ENCODE results near the gene SMARCAD1. TPM values are rescaled to one million over a fixed set of nuclear protein-coding genes. Genes with fewer than 3 reads are reported as not detected.
"Not testable (repeated sequence)": the region's sequence is repeated elsewhere in the genome, so short reads cannot be mapped to it uniquely, and the experiment has no call there.

The SMARCAD1 gene
- total and polyA plus RNA-seq, 4 donors: 7.5 to 58.3 (median 14.4) TPM

DNA sequence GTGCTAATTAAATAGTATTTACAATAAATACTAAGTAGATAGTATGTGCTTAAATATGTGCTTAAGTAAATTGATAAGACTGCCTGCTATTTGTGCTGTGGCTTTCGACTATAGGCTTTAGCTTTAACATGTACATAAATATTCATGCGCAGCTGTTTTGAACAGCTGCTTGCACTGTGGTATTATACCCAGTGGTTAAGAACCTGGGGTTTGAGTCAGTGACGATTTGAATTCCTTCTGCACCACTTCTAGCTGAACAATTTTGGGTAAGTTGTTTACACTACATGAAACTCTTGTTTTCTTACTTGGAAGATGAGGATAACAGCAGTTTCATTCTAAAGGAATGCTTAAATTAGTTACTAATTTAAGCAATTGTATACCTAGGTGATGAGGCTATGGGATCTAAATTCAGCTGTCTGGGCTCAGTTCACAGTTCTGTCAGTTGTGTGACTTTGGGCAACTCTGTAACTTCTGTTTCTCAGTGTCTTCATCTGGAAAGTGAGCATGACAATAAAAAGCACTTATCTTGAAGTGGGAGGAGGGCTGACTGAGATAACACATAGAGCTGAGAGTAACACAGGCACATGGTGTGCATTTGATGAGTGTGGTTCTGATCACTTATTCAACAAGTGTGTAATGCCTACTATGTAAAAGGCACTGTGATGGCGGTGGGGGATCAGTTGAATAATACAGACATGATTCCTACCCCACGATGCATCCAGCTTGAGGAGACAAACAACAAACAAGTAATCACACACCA, 98.0 kb downstream of the SMARCAD1 start:
- DNase-seq (no peak), ATAC-seq (ENCODE audit: insufficient read depth, low FRiP score) (no peak)
- no peaks in the 10 kb centered on the region for H3K9me3 ChIP-seq (ENCODE audit: control insufficient read depth in 4 of 4, insufficient read depth in 3 of 4, low read length in 3 of 4)
- no peaks in the 10 kb centered on the region for H3K36me3 ChIP-seq (ENCODE audit: control insufficient read depth in 4 of 4, insufficient read depth in 4 of 4, low read length in 4 of 4)
- H3K27me3 ChIP-seq (ENCODE audit: control insufficient read depth in 3 of 3, insufficient read depth in 3 of 3, low read length in 2 of 3): no peaks in the 10 kb centered on the region
- H3K4me3 ChIP-seq: no peak overlapping the region
- H3K27ac ChIP-seq (ENCODE audit: low read depth in 1 of 2, low read length in 1 of 2): no peak overlapping the region
- no peaks in the 10 kb centered on the region for H3K4me1 ChIP-seq (ENCODE audit: control insufficient read depth in 5 of 5, insufficient read depth in 5 of 5, low read length in 5 of 5)
- WGBS, 2 donors: 82 to 86% methylated on average over 5 of the region's 5 CpGs
- H3K9ac ChIP-seq (ENCODE audit: insufficient read depth in 1 of 2, low read length in 2 of 2): no peak overlapping the region
- TF ChIP-seq, protein P1, sequence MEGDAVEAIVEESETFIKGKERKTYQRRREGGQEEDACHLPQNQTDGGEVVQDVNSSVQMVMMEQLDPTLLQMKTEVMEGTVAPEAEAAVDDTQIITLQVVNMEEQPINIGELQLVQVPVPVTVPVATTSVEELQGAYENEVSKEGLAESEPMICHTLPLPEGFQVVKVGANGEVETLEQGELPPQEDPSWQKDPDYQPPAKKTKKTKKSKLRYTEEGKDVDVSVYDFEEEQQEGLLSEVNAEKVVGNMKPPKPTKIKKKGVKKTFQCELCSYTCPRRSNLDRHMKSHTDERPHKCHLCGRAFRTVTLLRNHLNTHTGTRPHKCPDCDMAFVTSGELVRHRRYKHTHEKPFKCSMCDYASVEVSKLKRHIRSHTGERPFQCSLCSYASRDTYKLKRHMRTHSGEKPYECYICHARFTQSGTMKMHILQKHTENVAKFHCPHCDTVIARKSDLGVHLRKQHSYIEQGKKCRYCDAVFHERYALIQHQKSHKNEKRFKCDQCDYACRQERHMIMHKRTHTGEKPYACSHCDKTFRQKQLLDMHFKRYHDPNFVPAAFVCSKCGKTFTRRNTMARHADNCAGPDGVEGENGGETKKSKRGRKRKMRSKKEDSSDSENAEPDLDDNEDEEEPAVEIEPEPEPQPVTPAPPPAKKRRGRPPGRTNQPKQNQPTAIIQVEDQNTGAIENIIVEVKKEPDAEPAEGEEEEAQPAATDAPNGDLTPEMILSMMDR (IDR thresholded peaks at IDR 0.05; ENCODE audit: control extremely low read depth, extremely low read depth): no peak

DNA sequence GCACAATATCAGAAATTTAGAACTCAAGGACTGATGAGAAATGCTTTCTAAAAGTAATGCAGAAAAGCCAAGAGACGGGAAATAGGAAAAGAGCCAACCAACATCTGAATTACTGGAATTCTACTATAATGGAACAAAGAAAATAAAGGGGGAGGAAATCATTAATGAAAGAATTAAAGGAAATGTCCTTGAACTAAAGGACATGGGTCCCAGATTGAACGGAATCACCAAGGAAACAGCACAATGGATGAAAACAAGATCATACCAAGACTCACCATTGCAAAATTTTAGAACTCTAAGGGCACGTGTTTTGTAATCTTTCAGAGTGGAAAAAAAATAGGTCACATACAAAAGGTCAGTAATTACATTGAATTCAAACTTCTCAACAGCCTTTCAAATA, 99.0 kb downstream of the SMARCAD1 start:
- no peak for ATAC-seq (ENCODE audit: insufficient read depth, low FRiP score)
- Histone ChIP-seq H3K9ac (ENCODE audit: insufficient read depth in 1 of 2, low read length in 2 of 2) (no peak overlapping the region), H3K36me3 (ENCODE audit: control insufficient read depth in 4 of 4, insufficient read depth in 4 of 4, low read length in 4 of 4) (no peaks in the 10 kb centered on the region), H3K4me3 (no peak overlapping the region), H3K4me1 (ENCODE audit: control insufficient read depth in 5 of 5, insufficient read depth in 5 of 5, low read length in 5 of 5) (no peaks in the 10 kb centered on the region), H3K27me3 (ENCODE audit: control insufficient read depth in 3 of 3, insufficient read depth in 3 of 3, low read length in 2 of 3) (no peaks in the 10 kb centered on the region), H3K27ac (ENCODE audit: low read depth in 1 of 2, low read length in 1 of 2) (no peak overlapping the region), H3K9me3 (ENCODE audit: control insufficient read depth in 4 of 4, insufficient read depth in 3 of 4, low read length in 3 of 4) (no peaks in the 10 kb centered on the region)
- 49 to 62% methylated on average over 3 of the region's 3 CpGs for WGBS, 2 donors
- no peak for DNase-seq
- TF ChIP-seq, protein P1 (IDR thresholded peaks at IDR 0.05; ENCODE audit: control extremely low read depth, extremely low read depth): no peak

DNA sequence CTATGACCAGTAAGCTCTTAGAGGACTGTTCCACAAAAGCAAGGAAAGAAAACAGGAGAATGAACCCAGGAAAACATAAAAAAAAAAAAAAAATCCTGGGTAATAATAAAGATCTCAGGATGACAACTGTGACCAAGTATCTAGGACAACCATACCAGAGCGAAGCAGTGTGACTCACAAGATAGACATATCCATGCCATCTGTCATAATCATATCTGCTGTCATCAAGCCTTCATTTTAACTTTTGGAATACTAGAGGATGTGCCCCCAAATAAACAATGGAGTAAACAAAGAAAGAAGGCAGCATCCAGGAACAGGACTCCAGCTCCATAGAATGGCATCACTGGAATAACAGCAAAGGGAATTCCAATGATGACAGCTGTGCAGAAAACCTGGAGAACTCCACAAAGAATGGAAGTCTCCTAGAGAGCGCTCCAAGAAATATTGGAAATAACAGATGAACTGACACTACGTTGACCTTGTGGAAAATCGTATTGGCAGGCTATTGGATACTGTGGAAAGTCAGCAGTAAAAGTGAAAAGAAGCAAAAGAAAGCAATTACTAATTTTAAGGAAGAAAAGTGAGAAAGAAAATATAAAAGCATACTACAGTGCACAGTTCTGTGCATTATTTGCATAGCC, 99.7 kb downstream of the SMARCAD1 start:
- TF ChIP-seq, protein P1 (IDR thresholded peaks at IDR 0.05; ENCODE audit: control extremely low read depth, extremely low read depth): no peak
- Histone ChIP-seq H3K9me3 (ENCODE audit: control insufficient read depth in 4 of 4, insufficient read depth in 3 of 4, low read length in 3 of 4) (no peaks in the 10 kb centered on the region), H3K36me3 (ENCODE audit: control insufficient read depth in 4 of 4, insufficient read depth in 4 of 4, low read length in 4 of 4) (no peaks in the 10 kb centered on the region), H3K9ac (ENCODE audit: insufficient read depth in 1 of 2, low read length in 2 of 2) (no peak overlapping the region), H3K27ac (ENCODE audit: low read depth in 1 of 2, low read length in 1 of 2) (no peak overlapping the region), H3K4me3 (no peak overlapping the region), H3K4me1 (ENCODE audit: control insufficient read depth in 5 of 5, insufficient read depth in 5 of 5, low read length in 5 of 5) (no peaks in the 10 kb centered on the region), H3K27me3 (ENCODE audit: control insufficient read depth in 3 of 3, insufficient read depth in 3 of 3, low read length in 2 of 3) (no peaks in the 10 kb centered on the region)
- DNase-seq (no peak), ATAC-seq (ENCODE audit: insufficient read depth, low FRiP score) (no peak)
- 88 to 91% methylated on average over 4 of the region's 4 CpGs for WGBS, 2 donors

DNA sequence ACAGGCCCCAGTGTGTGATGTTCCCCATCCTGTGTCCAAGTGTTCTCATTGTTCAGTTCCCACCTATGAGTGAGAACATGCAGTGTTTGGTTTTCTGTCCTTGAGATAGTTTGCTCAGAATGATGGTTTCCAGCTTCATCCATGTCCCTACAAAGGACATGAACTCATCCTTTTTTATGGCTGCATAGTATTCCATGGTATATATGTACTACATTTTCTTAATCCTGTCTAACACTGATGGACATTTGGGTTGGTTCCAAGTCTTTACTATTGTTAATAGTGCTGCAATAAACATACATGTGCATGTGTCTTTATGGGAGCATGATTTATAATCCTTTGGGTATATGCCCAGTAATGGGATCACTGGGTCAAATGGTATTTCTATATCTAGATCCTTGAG, 112.3 kb downstream of the SMARCAD1 start:
- not testable (repeated sequence) for H3K27me3 ChIP-seq (ENCODE audit: control insufficient read depth in 3 of 3, insufficient read depth in 3 of 3, low read length in 2 of 3); H3K4me3 ChIP-seq; H3K9ac ChIP-seq (ENCODE audit: insufficient read depth in 1 of 2, low read length in 2 of 2); H3K27ac ChIP-seq (ENCODE audit: low read depth in 1 of 2, low read length in 1 of 2); H3K9me3 ChIP-seq (ENCODE audit: control insufficient read depth in 4 of 4, insufficient read depth in 3 of 4, low read length in 3 of 4); ATAC-seq (ENCODE audit: insufficient read depth, low FRiP score); H3K4me1 ChIP-seq (ENCODE audit: control insufficient read depth in 5 of 5, insufficient read depth in 5 of 5, low read length in 5 of 5); DNase-seq; H3K36me3 ChIP-seq (ENCODE audit: control insufficient read depth in 4 of 4, insufficient read depth in 4 of 4, low read length in 4 of 4)

Data from lung (tissue), 12 donors.